Osteocyte (in vitro differentiated cells): ENCODE results near the gene TMEM214. TPM values are rescaled to one million over a fixed set of nuclear protein-coding genes. Genes with fewer than 3 reads are reported as not detected.

Experiments used
- DNase-seq: peaks from one replicate; pipeline ENCODE4 v3.0.0; 2021; ENCODE audit warnings: mixed read lengths; ENCODE audit not compliant: unreplicated experiment; ENCODE audit errors: extremely low spot score
- H3K27ac Mint-ChIP-seq: one replicate; pipeline ENCODE4 v1.8.0; 2021; ENCODE audit warnings: mild to moderate bottlenecking, mixed read lengths; ENCODE audit not compliant: unreplicated experiment
- H3K27me3 Mint-ChIP-seq: one replicate; pipeline ENCODE4 v1.8.0; 2021; ENCODE audit warnings: mixed read lengths; ENCODE audit not compliant: unreplicated experiment
- H3K36me3 Mint-ChIP-seq: one replicate; pipeline ENCODE4 v1.8.0; 2021; ENCODE audit warnings: mixed read lengths; ENCODE audit not compliant: unreplicated experiment
- H3K4me1 Mint-ChIP-seq: one replicate; pipeline ENCODE4 v1.8.0; 2021; ENCODE audit warnings: mixed read lengths; ENCODE audit not compliant: unreplicated experiment
- H3K4me3 Mint-ChIP-seq: one replicate; pipeline ENCODE4 v1.8.0; 2021; ENCODE audit warnings: mild to moderate bottlenecking, moderate library complexity, mixed read lengths; ENCODE audit not compliant: unreplicated experiment
- H3K9me3 Mint-ChIP-seq: one replicate; pipeline ENCODE4 v1.8.0; 2021; ENCODE audit warnings: mixed read lengths; ENCODE audit not compliant: unreplicated experiment
- CTCF ChIP-seq: fragments of 200-600 bp; sonication (generic); IDR thresholded peaks from 2 replicates; pipeline ENCODE4 v1.5.0; 2021; ENCODE audit warnings: antibody characterized with exemption, mild to moderate bottlenecking, moderate library complexity
- total RNA-seq: library from RNA; stranded (reverse); gene quantifications from 2 replicates; pipeline ENCODE4 v1.2.1, GENCODE V29; 2021

The TMEM214 gene
- total RNA-seq, 1 donor from 2014 or later: 118 TPM

DNA sequence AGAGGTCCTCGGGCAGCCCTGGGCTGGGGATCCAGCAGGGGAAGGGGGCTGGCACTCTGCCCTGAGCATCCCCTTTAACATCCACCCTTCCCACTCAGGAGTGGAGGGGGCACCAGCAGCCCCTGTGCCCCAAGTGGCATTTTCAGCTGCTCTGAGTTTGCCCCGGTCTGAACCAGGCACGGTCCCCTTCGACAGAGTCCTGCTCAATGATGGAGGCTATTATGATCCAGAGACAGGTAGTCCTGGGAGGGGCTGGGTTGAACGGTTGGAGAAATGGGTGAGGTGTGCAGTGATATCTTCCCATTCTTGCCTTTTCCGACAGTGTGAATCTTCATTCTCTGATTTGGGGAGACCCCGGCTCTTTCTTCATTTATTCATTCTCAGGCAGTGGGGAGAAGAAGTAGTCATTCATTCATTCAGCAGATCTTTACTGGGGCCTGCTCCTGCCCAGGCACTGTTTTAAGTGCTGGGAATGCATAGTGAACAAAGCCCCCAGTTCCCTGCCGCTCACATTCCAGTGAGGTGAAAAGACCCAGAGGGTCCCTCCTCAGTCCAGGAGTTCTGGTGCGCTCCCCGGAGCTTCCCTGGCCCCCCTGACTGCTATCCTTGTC lies 52.4 kb downstream of the TMEM214 start:
- Mint-ChIP-seq H3K27me3 (no peaks in the 10 kb centered on the region), H3K9me3 (no peaks in the 10 kb centered on the region), H3K4me3 (peak overlapping the region; percentile 61), H3K36me3 (peaks cover 4% of the 10 kb centered on the region), H3K27ac (peak overlapping the region; percentile 80), H3K4me1 (peaks cover 32% of the 10 kb centered on the region)
- no peak for DNase-seq
- no peak for TF ChIP-seq CTCF

DNA sequence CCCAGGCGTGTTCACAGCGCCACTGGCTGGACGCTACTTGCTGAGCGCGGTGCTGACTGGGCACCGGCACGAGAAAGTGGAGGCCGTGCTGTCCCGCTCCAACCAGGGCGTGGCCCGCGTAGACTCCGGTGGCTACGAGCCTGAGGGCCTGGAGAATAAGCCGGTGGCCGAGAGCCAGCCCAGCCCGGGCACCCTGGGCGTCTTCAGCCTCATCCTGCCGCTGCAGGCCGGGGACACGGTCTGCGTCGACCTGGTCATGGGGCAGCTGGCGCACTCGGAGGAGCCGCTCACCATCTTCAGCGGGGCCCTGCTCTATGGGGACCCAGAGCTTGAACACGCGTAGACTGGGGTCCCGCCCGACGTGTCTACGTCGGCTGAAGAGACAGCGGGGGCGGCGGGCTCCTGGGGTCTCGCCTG lies 52.9 kb downstream of the TMEM214 start:
- H3K27ac Mint-ChIP-seq: peak overlapping the region; percentile 80
- H3K9me3 Mint-ChIP-seq: no peaks in the 10 kb centered on the region
- H3K4me1 Mint-ChIP-seq: peaks cover 26% of the 10 kb centered on the region
- peaks cover 4% of the 10 kb centered on the region for H3K36me3 Mint-ChIP-seq
- no peaks in the 10 kb centered on the region for H3K27me3 Mint-ChIP-seq
- peak overlapping the region; percentile 61 for H3K4me3 Mint-ChIP-seq
- TF ChIP-seq CTCF: peak; percentile 45
- no peak for DNase-seq

GRCh38 chr2:27086090-27086723 lies 53.4 kb downstream of the TMEM214 start:
- H3K4me3 Mint-ChIP-seq: peak overlapping the region; percentile 79
- peak; percentile 99 for DNase-seq
- TF ChIP-seq CTCF: peak; percentile 90
- H3K27ac Mint-ChIP-seq: peak overlapping the region; percentile 80
- H3K4me1 Mint-ChIP-seq: peaks cover 21% of the 10 kb centered on the region
- H3K36me3 Mint-ChIP-seq: peaks cover 4% of the 10 kb centered on the region
- no peaks in the 10 kb centered on the region for H3K27me3 Mint-ChIP-seq
- no peaks in the 10 kb centered on the region for H3K9me3 Mint-ChIP-seq

DNA sequence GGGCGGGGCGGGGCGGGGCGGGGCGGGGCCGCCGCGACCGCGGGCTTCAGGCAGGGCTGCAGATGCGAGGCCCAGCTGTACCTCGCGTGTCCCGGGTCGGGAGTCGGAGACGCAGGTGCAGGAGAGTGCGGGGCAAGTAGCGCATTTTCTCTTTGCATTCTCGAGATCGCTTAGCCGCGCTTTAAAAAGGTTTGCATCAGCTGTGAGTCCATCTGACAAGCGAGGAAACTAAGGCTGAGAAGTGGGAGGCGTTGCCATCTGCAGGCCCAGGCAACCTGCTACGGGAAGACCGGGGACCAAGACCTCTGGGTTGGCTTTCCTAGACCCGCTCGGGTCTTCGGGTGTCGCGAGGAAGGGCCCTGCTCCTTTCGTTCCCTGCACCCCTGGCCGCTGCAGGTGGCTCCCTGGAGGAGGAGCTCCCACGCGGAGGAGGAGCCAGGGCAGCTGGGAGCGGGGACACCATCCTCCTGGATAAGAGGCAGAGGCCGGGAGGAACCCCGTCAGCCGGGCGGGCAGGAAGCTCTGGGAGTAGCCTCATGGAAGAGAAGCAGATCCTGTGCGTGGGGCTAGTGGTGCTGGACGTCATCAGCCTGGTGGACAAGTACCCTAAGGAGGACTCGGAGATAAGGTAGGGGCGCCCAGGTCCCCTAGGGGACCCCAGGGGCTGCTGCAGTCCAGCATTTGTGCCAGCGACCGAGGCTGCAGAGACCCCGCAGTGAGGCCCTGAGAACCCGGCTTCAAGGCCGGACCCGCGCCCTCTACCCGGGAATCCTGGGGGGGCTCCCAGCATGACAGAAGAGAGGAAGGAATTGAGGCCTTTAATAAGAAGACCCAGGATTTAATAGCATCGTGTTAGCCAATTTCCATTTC lies 54.2 kb downstream of the TMEM214 start, which contains the start of gene KHK:
Gene KHK, plus strand, starts transcription at position 49 of the 870 bp plus-strand sequence. Its CDS starts 488 bp downstream, at position 537.
- H3K27me3 Mint-ChIP-seq: no peaks in the 10 kb centered on the region
- DNase-seq: peak; percentile 84
- no peaks in the 10 kb centered on the region for H3K9me3 Mint-ChIP-seq
- H3K27ac Mint-ChIP-seq: peak within 1 kb of the TSS; percentile 80
- H3K4me1 Mint-ChIP-seq: peaks cover 16% of the 10 kb centered on the region
- no peak for TF ChIP-seq CTCF
- peaks cover 1% of the 10 kb centered on the region for H3K36me3 Mint-ChIP-seq
- H3K4me3 Mint-ChIP-seq: peak within 1 kb of the TSS; percentile 79
